Mesothelial cell of epicardium (in vitro differentiated cells): ENCODE results near the gene SMAD3. TPM values are rescaled to one million over a fixed set of nuclear protein-coding genes. Genes with fewer than 3 reads are reported as not detected.

Experiments
- DNase-seq, 2 experiments: peaks; one replicate each; pipeline ENCODE4 v3.0.0; 2021; ENCODE audit warnings: low spot score in 2 of 2; ENCODE audit not compliant: unreplicated experiment in 2 of 2
- H3K27ac Mint-ChIP-seq: 2 replicates; pipeline ENCODE4 v1.8.0; 2021; ENCODE audit warnings: mixed read lengths
- H3K27me3 Mint-ChIP-seq: 2 replicates; pipeline ENCODE4 v1.8.0; 2021; ENCODE audit warnings: low read depth, mixed read lengths
- H3K36me3 Mint-ChIP-seq: 2 replicates; pipeline ENCODE4 v1.8.0; 2021; ENCODE audit warnings: mixed read lengths
- H3K4me1 Mint-ChIP-seq: 2 replicates; pipeline ENCODE4 v1.8.0; 2021; ENCODE audit warnings: mixed read lengths
- H3K4me3 Mint-ChIP-seq: 2 replicates; pipeline ENCODE4 v1.8.0; 2021; ENCODE audit warnings: mild to moderate bottlenecking, moderate library complexity, mixed read lengths
- H3K9me3 Mint-ChIP-seq: 2 replicates; pipeline ENCODE4 v1.8.0; 2021; ENCODE audit warnings: mixed read lengths
- total RNA-seq: library from RNA; stranded (reverse); gene quantifications from 3 replicates; pipeline ENCODE4 v1.2.1, GENCODE V29; 2021
- TF ChIP-seq, protein P1 (sequence below): fragments of 200-600 bp; sonication (generic); IDR thresholded peaks from one replicate; pipeline ENCODE4 v1.5.0; 2021; ENCODE audit warnings: antibody characterized with exemption; ENCODE audit not compliant: unreplicated experiment

The SMAD3 gene
- total RNA-seq, 1 donor from 2014 or later: 96.2 TPM

DNA sequence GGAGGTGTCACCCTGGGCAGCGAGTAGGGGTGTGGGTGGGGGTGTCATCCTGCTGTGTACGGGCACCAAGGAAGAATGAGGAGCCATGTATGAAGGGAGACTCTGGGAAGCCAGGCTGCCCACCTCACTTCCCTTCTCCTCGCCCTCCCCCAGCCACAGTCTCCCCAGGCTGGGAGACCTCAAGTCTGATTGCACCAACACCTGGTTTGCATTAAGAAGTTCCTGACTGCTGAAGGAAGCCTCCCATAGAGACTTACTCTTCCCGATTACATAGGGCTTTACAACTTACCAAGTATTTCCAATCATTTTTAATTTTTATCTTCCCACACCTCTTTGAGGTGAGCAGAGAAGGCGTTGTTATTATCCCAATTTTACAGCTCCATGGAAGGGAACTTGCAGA is 29.5 kb upstream of the SMAD3 start:
- DNase-seq: no peak
- no peak overlapping the region for H3K27ac Mint-ChIP-seq
- TF ChIP-seq, protein P1, sequence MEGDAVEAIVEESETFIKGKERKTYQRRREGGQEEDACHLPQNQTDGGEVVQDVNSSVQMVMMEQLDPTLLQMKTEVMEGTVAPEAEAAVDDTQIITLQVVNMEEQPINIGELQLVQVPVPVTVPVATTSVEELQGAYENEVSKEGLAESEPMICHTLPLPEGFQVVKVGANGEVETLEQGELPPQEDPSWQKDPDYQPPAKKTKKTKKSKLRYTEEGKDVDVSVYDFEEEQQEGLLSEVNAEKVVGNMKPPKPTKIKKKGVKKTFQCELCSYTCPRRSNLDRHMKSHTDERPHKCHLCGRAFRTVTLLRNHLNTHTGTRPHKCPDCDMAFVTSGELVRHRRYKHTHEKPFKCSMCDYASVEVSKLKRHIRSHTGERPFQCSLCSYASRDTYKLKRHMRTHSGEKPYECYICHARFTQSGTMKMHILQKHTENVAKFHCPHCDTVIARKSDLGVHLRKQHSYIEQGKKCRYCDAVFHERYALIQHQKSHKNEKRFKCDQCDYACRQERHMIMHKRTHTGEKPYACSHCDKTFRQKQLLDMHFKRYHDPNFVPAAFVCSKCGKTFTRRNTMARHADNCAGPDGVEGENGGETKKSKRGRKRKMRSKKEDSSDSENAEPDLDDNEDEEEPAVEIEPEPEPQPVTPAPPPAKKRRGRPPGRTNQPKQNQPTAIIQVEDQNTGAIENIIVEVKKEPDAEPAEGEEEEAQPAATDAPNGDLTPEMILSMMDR: no peak

DNA sequence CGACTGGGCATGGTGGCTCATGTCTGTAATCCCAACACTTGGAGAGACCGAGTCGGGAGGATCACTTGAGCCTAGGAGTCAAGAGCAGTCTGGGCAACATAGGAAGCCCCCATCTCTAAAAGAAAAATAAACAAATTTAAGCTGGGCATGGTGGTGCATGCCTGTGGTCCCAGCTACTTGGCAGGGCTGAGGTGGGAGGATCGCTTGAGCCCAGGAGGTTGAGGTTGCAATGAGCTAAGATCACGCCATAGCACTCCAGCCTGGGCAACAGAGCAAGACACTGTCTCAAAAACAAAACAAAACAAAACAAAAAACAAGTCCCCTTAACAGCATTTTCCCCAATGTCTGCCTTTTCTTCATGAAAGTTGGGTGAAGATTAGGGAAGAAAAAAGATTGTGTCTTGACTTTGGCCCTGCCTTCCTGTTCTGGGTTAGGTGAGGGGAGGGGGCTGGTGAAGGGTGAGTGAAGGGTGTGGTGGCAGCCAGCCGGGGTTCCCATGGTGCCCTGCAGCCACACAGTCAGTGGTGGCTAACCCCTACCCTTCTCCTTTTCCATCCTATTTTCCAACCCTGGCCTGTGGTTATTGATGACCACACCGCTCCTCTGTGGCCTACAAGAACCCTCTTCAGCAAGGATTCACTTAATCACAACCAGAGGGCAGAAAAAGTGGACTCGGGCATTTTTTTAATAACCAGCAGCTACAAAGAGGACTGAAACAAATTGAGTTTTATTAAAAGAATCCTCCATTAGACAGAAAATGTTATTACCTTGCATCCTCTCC is 28.4 kb upstream of the SMAD3 start:
- Mint-ChIP-seq H3K9me3 (no peaks in the 10 kb centered on the region), H3K4me3 (no peak overlapping the region), H3K36me3 (no peaks in the 10 kb centered on the region), H3K4me1 (peaks cover 31% of the 10 kb centered on the region), H3K27me3 (peaks cover 13% of the 10 kb centered on the region), H3K27ac (no peak overlapping the region)
- TF ChIP-seq, protein P1: no peak
- DNase-seq: no peak

More for the DNA sequence above, 29.5 kb upstream of the SMAD3 start:
- no peak overlapping the region for H3K4me3 Mint-ChIP-seq
- H3K9me3 Mint-ChIP-seq: no peaks in the 10 kb centered on the region
- peaks cover 25% of the 10 kb centered on the region for H3K4me1 Mint-ChIP-seq
- peaks cover 13% of the 10 kb centered on the region for H3K27me3 Mint-ChIP-seq
- no peaks in the 10 kb centered on the region for H3K36me3 Mint-ChIP-seq

DNA sequence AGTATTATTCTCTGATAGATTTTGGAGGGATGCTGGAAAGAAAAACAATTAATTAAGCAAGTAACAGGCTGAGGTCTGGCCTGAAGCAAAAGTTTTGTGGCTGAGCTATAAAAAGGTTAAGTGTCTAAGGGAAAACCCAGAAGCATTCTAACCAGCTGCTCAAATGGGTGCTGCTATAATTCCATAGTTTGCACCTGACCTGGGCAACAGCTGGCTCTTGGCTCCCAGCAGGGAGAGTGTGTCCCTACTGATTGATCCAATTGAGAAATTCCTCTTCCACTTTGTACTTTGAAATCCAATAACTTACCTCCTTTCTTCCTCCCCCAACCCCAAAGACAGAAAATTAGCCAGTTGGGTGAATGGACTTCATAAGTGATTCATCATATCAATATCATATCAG is 27.7 kb upstream of the SMAD3 start:
- TF ChIP-seq, protein P1: no peak
- H3K4me3 Mint-ChIP-seq: no peak overlapping the region
- H3K36me3 Mint-ChIP-seq: no peaks in the 10 kb centered on the region
- no peaks in the 10 kb centered on the region for H3K9me3 Mint-ChIP-seq
- peaks cover 13% of the 10 kb centered on the region for H3K27me3 Mint-ChIP-seq
- peaks cover 38% of the 10 kb centered on the region for H3K4me1 Mint-ChIP-seq
- no peak overlapping the region for H3K27ac Mint-ChIP-seq
- DNase-seq: no peak

DNA sequence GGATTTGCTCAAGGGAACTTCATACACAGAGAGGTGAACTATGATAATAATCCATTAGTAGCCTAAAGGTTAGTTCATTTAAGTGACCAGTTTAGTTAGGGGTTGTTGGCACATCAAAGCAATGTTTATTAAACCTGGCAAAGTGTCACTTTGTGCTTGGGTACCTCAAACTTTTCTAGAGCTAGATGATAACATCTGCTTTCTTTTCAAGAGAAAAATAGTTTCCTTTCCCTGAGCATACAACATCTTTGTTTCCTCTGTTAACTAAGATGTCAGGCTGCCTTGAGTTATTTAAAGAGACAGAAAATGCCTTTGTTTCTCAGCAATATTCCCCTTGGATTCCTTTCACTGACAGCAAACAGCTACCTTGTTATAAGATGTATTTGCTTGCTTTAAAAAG is 26.7 kb upstream of the SMAD3 start:
- Mint-ChIP-seq H3K9me3 (no peaks in the 10 kb centered on the region), H3K4me1 (peaks cover 39% of the 10 kb centered on the region), H3K27ac (peak overlapping the region; percentile 82), H3K27me3 (peaks cover 13% of the 10 kb centered on the region), H3K36me3 (no peaks in the 10 kb centered on the region), H3K4me3 (no peak overlapping the region)
- DNase-seq: no peak
- TF ChIP-seq, protein P1: no peak

DNA sequence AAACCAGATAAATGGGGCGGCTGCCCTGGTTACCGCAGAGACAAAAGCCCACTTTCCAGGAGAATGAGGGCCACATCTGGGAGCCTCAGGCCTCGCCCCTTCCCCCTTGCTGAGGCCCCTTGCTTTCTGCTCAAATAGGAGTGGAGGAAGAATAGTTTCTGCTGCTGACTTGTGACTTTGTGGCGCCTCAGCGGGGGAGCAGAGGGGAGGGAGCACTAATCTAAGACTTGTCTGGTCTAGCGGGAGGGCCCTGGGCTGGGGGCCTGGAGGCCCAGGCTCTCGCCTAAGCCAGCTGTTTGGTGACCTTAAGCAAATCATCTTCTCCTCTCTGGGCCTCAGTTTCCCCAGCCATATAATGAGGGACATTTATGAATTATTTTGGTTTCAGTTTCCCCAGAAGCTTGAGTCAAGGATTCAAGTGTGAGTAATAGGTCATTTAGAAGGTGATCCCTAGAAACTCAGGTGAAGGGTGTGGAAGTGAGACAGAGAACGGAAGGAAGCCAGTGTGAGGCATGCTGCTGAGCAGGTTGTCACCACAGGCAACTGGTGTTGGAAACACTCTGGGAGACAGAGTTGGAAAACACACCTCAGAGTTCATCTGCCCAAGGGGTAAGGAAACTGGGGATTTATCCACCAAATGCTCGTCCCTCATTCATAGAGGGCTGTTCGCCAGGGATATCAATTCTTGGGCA is 25.9 kb upstream of the SMAD3 start:
- Mint-ChIP-seq H3K27ac (peak overlapping the region; percentile 82), H3K9me3 (no peaks in the 10 kb centered on the region), H3K4me3 (no peak overlapping the region), H3K36me3 (no peaks in the 10 kb centered on the region), H3K27me3 (peaks cover 6% of the 10 kb centered on the region), H3K4me1 (peaks cover 38% of the 10 kb centered on the region)
- no peak for DNase-seq
- TF ChIP-seq, protein P1: no peak
